ENCODE measurements around the gene FAM32A. TPM values are rescaled to one million over a fixed set of nuclear protein-coding genes. Genes with fewer than 3 reads are reported as not detected.

Gene FAM32A
- total RNA-seq, result 84.4 and 85.9 TPM in 2 replicates
- long read RNA-seq, transcript FAM32A-204 (3 exons, 798 nt), result minor isoform, 29 of 450 reads
- long read RNA-seq, transcript FAM32A-205 (3 exons, 1,168 nt), result minor isoform, 39 of 450 reads
- long read RNA-seq, transcript FAM32A-201 (4 exons, 1,455 nt), result major isoform, 373 of 450 reads
- long read RNA-seq, partial matches to known transcripts, result 5 of 450 reads
- long read RNA-seq, other reads (novel, unspliced or antisense), result 4 of 450 reads

GRCh38 chr19:16185123-16185767, at the start of gene FAM32A:
Gene FAM32A, plus strand, starts transcription at chr19:16185410. Its CDS starts 33 bp downstream, at chr19:16185443.
- Mint-ChIP-seq H3K27ac (ENCODE audit: unreplicated experiment) (peak within 1 kb of the TSS; percentile 95), H3K4me3 (peak within 1 kb of the TSS; percentile 100), H3K4me1 (peaks cover 26% of the 10 kb centered on the region), H3K27me3 (ENCODE audit: low read depth) (peaks cover 20% of the 10 kb centered on the region), H3K9me3 (no peaks in the 10 kb centered on the region), H3K36me3 (ENCODE audit: low read depth) (peaks cover 7% of the 10 kb centered on the region)
- peak; percentile 38 for TF ChIP-seq CTCF (conservative IDR thresholded peaks at IDR 0.05)
- DNase-seq (ENCODE audit: low read depth, low spot score), result peak; percentile 95

GRCh38 chr19:16135430-16136127, 49.6 kb upstream of the FAM32A start:
- H3K4me1 Mint-ChIP-seq, result no peaks in the 10 kb centered on the region
- no peak for DNase-seq (ENCODE audit: low read depth, low spot score)
- no peak overlapping the region for H3K4me3 Mint-ChIP-seq
- no peaks in the 10 kb centered on the region for H3K27me3 Mint-ChIP-seq (ENCODE audit: low read depth)
- peaks cover 27% of the 10 kb centered on the region for H3K36me3 Mint-ChIP-seq (ENCODE audit: low read depth)
- TF ChIP-seq CTCF (conservative IDR thresholded peaks at IDR 0.05), result no peak
- no peak overlapping the region for H3K27ac Mint-ChIP-seq (ENCODE audit: unreplicated experiment)
- H3K9me3 Mint-ChIP-seq, result peaks cover 9% of the 10 kb centered on the region

- no peak for DNase-seq (ENCODE audit: low read depth, low spot score)
- H3K4me1 Mint-ChIP-seq, result no peaks in the 10 kb centered on the region
- no peak overlapping the region for H3K27ac Mint-ChIP-seq (ENCODE audit: unreplicated experiment)
- peaks cover 22% of the 10 kb centered on the region for H3K36me3 Mint-ChIP-seq (ENCODE audit: low read depth)
- H3K9me3 Mint-ChIP-seq, result peaks cover 5% of the 10 kb centered on the region
- H3K27me3 Mint-ChIP-seq (ENCODE audit: low read depth), result no peaks in the 10 kb centered on the region
- no peak overlapping the region for H3K4me3 Mint-ChIP-seq
- TF ChIP-seq CTCF (conservative IDR thresholded peaks at IDR 0.05), result no peak
Observed at GRCh38 chr19:16136185-16136999, 48.8 kb upstream of the FAM32A start.

- no peak for DNase-seq (ENCODE audit: low read depth, low spot score)
- Mint-ChIP-seq H3K4me1 (no peaks in the 10 kb centered on the region), H3K27me3 (ENCODE audit: low read depth) (no peaks in the 10 kb centered on the region), H3K36me3 (ENCODE audit: low read depth) (peaks cover 3% of the 10 kb centered on the region), H3K27ac (ENCODE audit: unreplicated experiment) (no peak overlapping the region), H3K4me3 (no peak overlapping the region), H3K9me3 (no peaks in the 10 kb centered on the region)
- no peak for TF ChIP-seq CTCF (conservative IDR thresholded peaks at IDR 0.05)
Observed at GRCh38 chr19:16139752-16140151, 45.5 kb upstream of the FAM32A start.

- DNase-seq (ENCODE audit: low read depth, low spot score), result no peak
- Mint-ChIP-seq H3K9me3 (no peaks in the 10 kb centered on the region), H3K27me3 (ENCODE audit: low read depth) (no peaks in the 10 kb centered on the region)
Observed at GRCh38 chr19:16141043-16141442, 44.2 kb upstream of the FAM32A start.

More at GRCh38 chr19:16141043-16141442, 44.2 kb upstream of the FAM32A start:
- no peak for TF ChIP-seq CTCF (conservative IDR thresholded peaks at IDR 0.05)
- Mint-ChIP-seq H3K4me1 (no peaks in the 10 kb centered on the region), H3K4me3 (no peak overlapping the region), H3K36me3 (ENCODE audit: low read depth) (peaks cover 3% of the 10 kb centered on the region), H3K27ac (ENCODE audit: unreplicated experiment) (peak overlapping the region; percentile 35)

Data from neural crest cell (in vitro differentiated cells).